GM10248 (cell line): ENCODE measurements around the gene GAS7.

Experiments
- CTCF ChIA-PET: fragments of 300-600 bp; sonication (Branson Sonifier 250); formaldehyde crosslinking; extraction: SDS; loops from one replicate; lab custom pipeline; 2021; ENCODE audit warnings: antibody characterized with exemption; lab: Yijun Ruan, JAX
- POLR2A ChIA-PET: fragments of 350-650 bp; sonication (Branson Sonifier 250); formaldehyde crosslinking; extraction: SDS; loops from one replicate; lab custom pipeline; 2020; ENCODE audit warnings: antibody characterized with exemption; lab: Yijun Ruan, JAX
- DNase-seq: peaks from one replicate; pipeline ENCODE4 v3.0.0; 2012; ENCODE audit errors: extremely low spot score
- TF ChIP-seq, protein P1 (sequence below): IDR thresholded peaks from 2 replicates; pipeline ENCODE4 v1.5.1; 2012; ENCODE audit warnings: mild to moderate bottlenecking, low read depth; ENCODE audit errors: extremely low read depth, missing control alignments, control extremely low read depth

The GAS7 gene

DNA sequence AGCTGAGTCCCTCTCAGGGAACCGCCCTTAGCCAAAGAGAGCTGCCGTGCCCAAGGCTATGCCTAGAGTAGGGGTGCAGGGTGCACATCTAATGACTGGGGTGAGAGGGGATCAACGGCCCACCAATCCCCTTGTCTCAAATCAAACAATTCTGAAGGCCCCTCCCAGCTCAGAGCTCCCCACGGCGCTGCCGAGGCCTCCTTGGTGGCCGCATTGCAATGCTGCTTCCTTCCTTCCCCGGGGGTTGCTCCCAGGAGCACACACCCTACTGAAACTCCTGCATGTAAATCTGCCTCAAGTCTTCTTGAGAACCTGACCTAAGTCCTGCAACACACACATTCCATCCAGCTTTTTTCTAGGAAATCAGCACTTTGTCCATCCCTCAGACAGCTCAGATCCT lies 212.8 kb downstream of the GAS7 start:
- DNase-seq, result no peak
- ChIA-PET CTCF (interaction anchor here (1.2 to 1.8 kb wide), 2 partner anchors 61 to 241 kb away, joined by 4 to 5 read pairs; no protein-coding TSS in a partner anchor), POLR2A (no interaction called here)
- TF ChIP-seq, protein P1, sequence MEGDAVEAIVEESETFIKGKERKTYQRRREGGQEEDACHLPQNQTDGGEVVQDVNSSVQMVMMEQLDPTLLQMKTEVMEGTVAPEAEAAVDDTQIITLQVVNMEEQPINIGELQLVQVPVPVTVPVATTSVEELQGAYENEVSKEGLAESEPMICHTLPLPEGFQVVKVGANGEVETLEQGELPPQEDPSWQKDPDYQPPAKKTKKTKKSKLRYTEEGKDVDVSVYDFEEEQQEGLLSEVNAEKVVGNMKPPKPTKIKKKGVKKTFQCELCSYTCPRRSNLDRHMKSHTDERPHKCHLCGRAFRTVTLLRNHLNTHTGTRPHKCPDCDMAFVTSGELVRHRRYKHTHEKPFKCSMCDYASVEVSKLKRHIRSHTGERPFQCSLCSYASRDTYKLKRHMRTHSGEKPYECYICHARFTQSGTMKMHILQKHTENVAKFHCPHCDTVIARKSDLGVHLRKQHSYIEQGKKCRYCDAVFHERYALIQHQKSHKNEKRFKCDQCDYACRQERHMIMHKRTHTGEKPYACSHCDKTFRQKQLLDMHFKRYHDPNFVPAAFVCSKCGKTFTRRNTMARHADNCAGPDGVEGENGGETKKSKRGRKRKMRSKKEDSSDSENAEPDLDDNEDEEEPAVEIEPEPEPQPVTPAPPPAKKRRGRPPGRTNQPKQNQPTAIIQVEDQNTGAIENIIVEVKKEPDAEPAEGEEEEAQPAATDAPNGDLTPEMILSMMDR, result no peak

DNA sequence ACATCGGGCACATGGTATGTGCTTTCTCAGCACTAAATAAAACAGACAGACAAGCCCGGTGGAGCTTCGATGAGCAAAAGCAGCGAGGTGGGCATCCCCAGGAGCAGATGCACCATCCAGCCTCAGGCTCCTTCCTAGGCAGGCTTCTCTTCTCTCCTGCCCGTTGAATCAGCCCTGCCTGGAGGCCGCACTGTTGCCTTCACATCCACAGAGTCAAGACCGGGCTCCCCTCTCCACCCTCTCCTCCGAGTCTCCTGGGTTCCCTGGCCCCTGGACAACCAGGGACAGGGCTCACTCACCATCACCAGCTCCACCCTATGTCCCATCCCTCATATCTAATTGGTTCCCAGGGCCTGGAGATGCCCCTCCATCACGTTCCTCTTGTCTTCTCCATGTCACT lies 213.6 kb downstream of the GAS7 start:
- CTCF ChIA-PET, result interaction anchor here (1.2 to 4.3 kb wide), 3 partner anchors 17 to 241 kb away, joined by 4 to 20 read pairs (median 5); no protein-coding TSS in a partner anchor
- DNase-seq, result no peak
- POLR2A ChIA-PET, result no interaction called here
- TF ChIP-seq, protein P1, result no peak

DNA sequence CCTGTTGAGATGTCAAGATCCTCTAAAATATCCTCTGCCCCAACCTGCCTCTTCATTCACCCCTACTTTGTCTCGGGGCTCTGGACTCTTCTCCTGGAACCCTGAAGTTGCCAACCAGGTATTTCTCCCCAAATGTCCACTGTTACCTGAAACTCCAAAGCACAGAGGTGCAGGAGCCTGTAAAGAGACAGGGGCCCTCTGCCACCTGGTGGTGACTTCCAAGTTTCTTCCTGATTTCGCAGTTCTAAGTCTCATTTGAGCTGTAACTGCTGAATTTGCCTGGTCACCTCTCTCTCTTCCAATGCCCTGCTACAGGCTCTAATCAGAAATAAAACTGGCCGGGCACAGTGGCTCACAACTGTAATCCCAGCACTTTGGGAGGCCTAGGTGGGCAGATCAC lies 216.2 kb downstream of the GAS7 start:
- TF ChIP-seq, protein P1, result peak; percentile 26
- POLR2A ChIA-PET, result no interaction called here
- CTCF ChIA-PET, result interaction anchor here (0.7 to 4.3 kb wide), 7 partner anchors 12 to 633 kb away, joined by 3 to 20 read pairs (median 4); no protein-coding TSS in a partner anchor
- DNase-seq, result peak; percentile 54

DNA sequence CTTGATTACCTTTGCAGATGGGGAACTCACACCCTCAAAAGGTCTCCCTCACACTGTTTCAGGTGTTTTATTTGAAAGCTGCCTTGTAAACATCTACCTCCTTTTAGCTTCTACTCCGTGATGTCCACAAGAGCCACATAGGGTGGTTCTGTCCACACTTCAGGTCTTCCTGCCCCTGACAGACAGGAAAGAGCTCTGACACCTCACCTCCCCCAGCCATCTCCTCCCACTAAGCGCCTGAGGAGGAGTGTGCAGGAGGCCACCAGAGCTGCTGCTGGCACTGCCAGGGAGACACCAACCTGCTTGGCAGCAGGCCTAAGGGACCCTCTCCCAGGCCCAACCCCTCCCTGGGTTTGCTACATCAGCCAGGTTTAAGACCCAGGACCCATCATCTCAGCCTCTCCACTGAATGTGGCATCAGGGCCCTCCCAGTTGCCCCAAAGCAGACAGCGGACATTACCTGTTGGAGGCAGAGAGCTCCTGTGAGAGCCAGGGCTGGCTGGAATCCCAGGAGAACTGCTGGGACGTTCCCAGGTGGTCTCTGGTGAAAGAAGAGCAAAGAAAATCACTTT lies 217.0 kb downstream of the GAS7 start:
- ChIA-PET CTCF (interaction anchor here (0.7 to 4.3 kb wide), 8 partner anchors 11 to 633 kb away, joined by 3 to 20 read pairs (median 4); no protein-coding TSS in a partner anchor), POLR2A (no interaction called here)
- TF ChIP-seq, protein P1, result no peak
- no peak for DNase-seq

DNA sequence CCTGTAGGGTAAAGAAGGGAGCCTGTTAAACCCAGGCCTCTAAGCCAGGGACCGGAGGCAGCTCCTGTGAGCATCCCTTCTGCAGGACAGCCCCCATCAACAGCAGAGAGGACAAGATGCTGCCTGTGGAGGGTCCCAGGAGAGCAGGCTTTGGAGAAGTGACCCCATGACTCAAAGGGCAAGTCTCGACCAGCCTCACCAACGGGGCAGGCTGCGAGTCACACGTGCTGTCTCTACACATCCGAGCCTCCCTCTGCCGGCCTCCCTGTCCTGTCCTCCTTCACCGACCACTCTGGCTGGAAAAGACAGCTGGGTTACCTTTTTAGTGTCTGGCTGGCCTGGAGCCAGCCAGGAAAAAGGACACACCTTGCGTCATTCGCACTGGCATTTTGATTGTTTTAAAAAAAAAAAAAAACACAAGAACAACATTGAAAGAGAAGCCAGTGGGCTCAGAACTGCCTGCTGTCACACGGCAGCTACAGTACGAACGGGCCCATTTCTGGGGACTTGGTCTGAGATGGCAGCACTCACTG lies 218.9 kb downstream of the GAS7 start:
- POLR2A ChIA-PET, result no interaction called here
- TF ChIP-seq, protein P1, result no peak
- DNase-seq, result no peak
- CTCF ChIA-PET, result interaction anchor here (1.0 to 3.8 kb wide), 3 partner anchors 9 to 13 kb away, joined by 3 to 20 read pairs (median 4); no protein-coding TSS in a partner anchor

DNA sequence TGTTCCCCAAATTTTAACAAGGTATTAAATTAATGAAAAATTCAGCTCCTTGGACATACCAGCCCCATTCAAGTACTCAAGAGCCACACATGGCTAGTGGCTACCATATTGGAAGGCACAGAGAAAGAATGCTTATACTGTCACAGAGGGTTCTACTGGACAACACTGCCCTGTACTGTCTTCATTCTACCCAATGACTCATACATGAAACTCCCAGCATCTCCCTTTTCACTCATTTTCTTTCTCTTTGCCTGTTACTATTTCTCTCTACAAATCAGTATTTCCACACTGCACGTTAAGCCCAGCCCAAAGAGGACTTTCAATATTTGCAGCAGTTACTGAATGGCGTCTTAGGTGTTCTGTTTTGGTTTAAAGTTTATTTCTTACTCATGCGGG lies 221.2 kb downstream of the GAS7 start:
- ChIA-PET CTCF (interaction anchor here (1.4 to 3.8 kb wide), 3 partner anchors 8 to 640 kb away, joined by 5 to 20 read pairs (median 7); no protein-coding TSS in a partner anchor), POLR2A (no interaction called here)
- DNase-seq, result no peak
- TF ChIP-seq, protein P1, result no peak
